HFFc6 (cell line): ENCODE measurements around the gene TENT4B. TPM values are rescaled to one million over a fixed set of nuclear protein-coding genes. Genes with fewer than 3 reads are reported as not detected.
"Not testable (repeated sequence)": the region's sequence is repeated elsewhere in the genome, so short reads cannot be mapped to it uniquely, and the experiment has no call there.

Source experiments
- DNase-seq: peaks from one replicate; pipeline ENCODE4 v3.0.0-alpha.2; 2018
- H3K27ac Mint-ChIP-seq: 2 replicates; pipeline ENCODE4 v1.8.0; 2020; ENCODE audit warnings: mild to moderate bottlenecking, mixed read lengths
- H3K27me3 Mint-ChIP-seq: 2 replicates; pipeline ENCODE4 v1.8.0; 2021; ENCODE audit warnings: mild to moderate bottlenecking, moderate library complexity, mixed read lengths; ENCODE audit not compliant: insufficient read depth
- H3K36me3 Mint-ChIP-seq: 2 replicates; pipeline ENCODE4 v1.8.0; 2021; ENCODE audit warnings: low read depth, mixed read lengths
- H3K4me1 Mint-ChIP-seq: 2 replicates; pipeline ENCODE4 v1.8.0; 2020; ENCODE audit warnings: low read depth, mixed read lengths
- H3K4me3 Mint-ChIP-seq: 2 replicates; pipeline ENCODE4 v1.8.0; 2020; ENCODE audit warnings: mild to moderate bottlenecking, moderate library complexity, mixed read lengths
- H3K9me3 Mint-ChIP-seq: 2 replicates; pipeline ENCODE4 v1.8.0; 2020; ENCODE audit warnings: mild to moderate bottlenecking, mixed read lengths
- CTCF ChIP-seq: fragments of 200-600 bp; sonication (generic); IDR thresholded peaks from 2 replicates; pipeline ENCODE4 v1.5.0; 2021; ENCODE audit warnings: antibody characterized with exemption, mild to moderate bottlenecking
- total RNA-seq, 6 experiments: library from RNA; stranded (reverse); fragmentation: NEBNext Ultra II Directional; extraction: Animal tissue kit (Norgen Biotek cat#: 25700); gene quantifications; 2 replicates in 1 of 6; 3 replicates in 5 of 6; pipeline ENCODE4 v1.2.3, GENCODE V29; 2021

The TENT4B gene
- total RNA-seq, 6 experiments from 2014 or later = 19.4 to 23.0 (median 21.6) TPM

GRCh38 chr16:50121721-50122445, 31.2 kb upstream of the TENT4B start:
- peaks cover 5% of the 10 kb centered on the region; the same call in 1 of the 2 replicates for H3K36me3 Mint-ChIP-seq
- no peaks in the 10 kb centered on the region for H3K4me1 Mint-ChIP-seq
- H3K27ac Mint-ChIP-seq = no peak overlapping the region
- peaks cover 20% of the 10 kb centered on the region for H3K27me3 Mint-ChIP-seq
- TF ChIP-seq CTCF = no peak
- DNase-seq = no peak
- no peak overlapping the region for H3K4me3 Mint-ChIP-seq
- no peaks in the 10 kb centered on the region for H3K9me3 Mint-ChIP-seq

GRCh38 chr16:50123417-50123816, 29.7 kb upstream of the TENT4B start:
- H3K27me3 Mint-ChIP-seq = peaks cover 22% of the 10 kb centered on the region
- H3K4me3 Mint-ChIP-seq = no peak overlapping the region

GRCh38 chr16:50124769-50125168, 28.3 kb upstream of the TENT4B start:
- Mint-ChIP-seq H3K4me1 (no peaks in the 10 kb centered on the region), H3K27me3 (peaks cover 16% of the 10 kb centered on the region), H3K36me3 (peaks cover 5% of the 10 kb centered on the region; the same call in 1 of the 2 replicates), H3K27ac (no peak overlapping the region), H3K4me3 (no peak overlapping the region), H3K9me3 (no peaks in the 10 kb centered on the region)
- DNase-seq = no peak
- TF ChIP-seq CTCF = no peak

More at GRCh38 chr16:50123417-50123816, 29.7 kb upstream of the TENT4B start:
- no peak for DNase-seq
- TF ChIP-seq CTCF = no peak
- H3K27ac Mint-ChIP-seq = no peak overlapping the region
- H3K9me3 Mint-ChIP-seq = no peaks in the 10 kb centered on the region
- no peaks in the 10 kb centered on the region for H3K4me1 Mint-ChIP-seq
- peaks cover 5% of the 10 kb centered on the region; the same call in 1 of the 2 replicates for H3K36me3 Mint-ChIP-seq

- TF ChIP-seq CTCF = no peak
- no peaks in the 10 kb centered on the region for H3K9me3 Mint-ChIP-seq
- no peak overlapping the region for H3K27ac Mint-ChIP-seq
- peaks cover 5% of the 10 kb centered on the region; the same call in 1 of the 2 replicates for H3K36me3 Mint-ChIP-seq
- H3K4me3 Mint-ChIP-seq = no peak overlapping the region
- no peaks in the 10 kb centered on the region for H3K4me1 Mint-ChIP-seq
- peaks cover 18% of the 10 kb centered on the region for H3K27me3 Mint-ChIP-seq
- DNase-seq = no peak
Observed at GRCh38 chr16:50126183-50126582, 26.9 kb upstream of the TENT4B start.

GRCh38 chr16:50132571-50132970, 20.5 kb upstream of the TENT4B start:
- H3K27ac Mint-ChIP-seq, H3K4me1 Mint-ChIP-seq: not testable (repeated sequence)

GRCh38 chr16:50133214-50133613, 19.9 kb upstream of the TENT4B start:
- DNase-seq = no peak
- Mint-ChIP-seq H3K27me3 (peaks cover 4% of the 10 kb centered on the region), H3K36me3 (no peaks in the 10 kb centered on the region), H3K9me3 (no peaks in the 10 kb centered on the region), H3K4me1 (no peaks in the 10 kb centered on the region), H3K27ac (no peak overlapping the region), H3K4me3 (no peak overlapping the region)
- no peak for TF ChIP-seq CTCF

More at GRCh38 chr16:50132571-50132970, 20.5 kb upstream of the TENT4B start:
- H3K9me3 Mint-ChIP-seq, H3K27me3 Mint-ChIP-seq, H3K4me3 Mint-ChIP-seq, DNase-seq, H3K36me3 Mint-ChIP-seq: not testable (repeated sequence)
